GM19099 (cell line): ENCODE data around the gene PLB1.

ENCODE experiments used
- POLR2A ChIP-seq: IDR thresholded peaks from 3 replicates; pipeline ENCODE4 v1.6.1; 2011; ENCODE audit warnings: low read depth; ENCODE audit not compliant: insufficient read length; ENCODE audit errors: extremely low read depth

The PLB1 gene

DNA sequence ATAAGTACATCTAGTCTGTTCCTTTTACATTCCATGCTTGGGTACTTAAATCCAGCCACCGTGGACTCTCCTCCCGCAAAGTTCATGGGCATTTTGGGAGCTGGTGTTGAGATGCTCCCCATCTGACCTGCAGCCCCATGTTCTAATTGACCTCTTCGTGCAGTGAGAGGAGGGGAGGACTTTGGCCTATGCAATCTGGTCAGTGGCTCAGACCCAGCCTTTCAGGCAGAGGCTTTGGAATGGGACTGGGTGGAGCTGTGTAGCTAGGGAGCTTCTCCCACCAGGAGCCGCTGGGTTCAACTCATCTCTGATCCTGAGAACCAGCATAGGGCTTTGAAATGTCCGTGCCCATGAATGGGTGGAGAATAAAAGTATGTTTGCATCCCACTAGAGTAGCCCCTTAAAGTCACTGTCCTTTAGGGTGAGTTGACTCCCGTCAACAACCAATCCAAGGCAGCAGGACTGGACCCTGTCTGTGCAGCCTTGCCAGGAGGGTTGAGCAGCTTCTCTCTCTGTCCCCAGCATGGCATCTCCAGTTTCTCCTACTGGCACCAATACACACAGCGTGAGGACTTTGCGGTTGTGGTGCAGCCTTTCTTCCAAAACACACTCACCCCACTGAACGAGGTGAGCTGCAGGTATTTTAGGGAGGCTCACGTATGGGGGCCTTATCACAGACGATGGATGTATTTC is 135.8 kb downstream of the PLB1 start:
- TF ChIP-seq POLR2A, result no peak

DNA sequence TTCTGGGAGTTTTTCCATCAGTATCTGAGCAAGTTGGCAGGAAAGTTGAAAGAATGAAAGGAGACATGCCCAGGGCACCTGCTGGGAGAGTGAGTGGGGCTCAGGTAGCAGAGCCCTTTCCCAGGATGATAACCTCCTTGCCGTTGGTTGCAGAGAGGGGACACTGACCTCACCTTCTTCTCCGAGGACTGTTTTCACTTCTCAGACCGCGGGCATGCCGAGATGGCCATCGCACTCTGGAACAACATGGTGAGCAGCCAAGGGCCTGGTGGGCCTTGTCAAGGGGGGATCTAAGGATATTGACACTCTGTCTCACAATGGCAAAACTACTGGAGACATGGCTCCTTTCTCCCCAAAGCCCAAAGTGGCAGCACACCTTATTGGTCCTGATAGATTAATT is 136.9 kb downstream of the PLB1 start:
- TF ChIP-seq POLR2A, result no peak

DNA sequence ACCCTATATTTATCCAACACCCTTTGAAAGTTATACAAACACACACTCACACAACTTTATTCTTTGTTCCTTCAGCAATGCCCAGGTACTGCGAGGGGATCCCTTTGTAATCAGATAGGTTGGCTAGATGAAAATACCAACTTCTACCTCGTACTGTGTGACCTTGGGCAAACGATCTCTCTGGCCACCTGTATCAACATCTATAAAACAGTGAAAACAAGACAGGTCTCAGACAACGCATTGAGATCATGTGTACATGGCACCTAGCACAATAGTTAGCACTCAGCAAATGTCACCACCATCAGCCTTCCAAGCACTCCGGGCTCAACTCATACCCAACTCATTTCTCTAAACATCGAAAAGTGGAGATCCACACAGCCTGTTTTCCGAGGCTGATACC is 137.3 kb downstream of the PLB1 start:
- TF ChIP-seq POLR2A, result no peak

DNA sequence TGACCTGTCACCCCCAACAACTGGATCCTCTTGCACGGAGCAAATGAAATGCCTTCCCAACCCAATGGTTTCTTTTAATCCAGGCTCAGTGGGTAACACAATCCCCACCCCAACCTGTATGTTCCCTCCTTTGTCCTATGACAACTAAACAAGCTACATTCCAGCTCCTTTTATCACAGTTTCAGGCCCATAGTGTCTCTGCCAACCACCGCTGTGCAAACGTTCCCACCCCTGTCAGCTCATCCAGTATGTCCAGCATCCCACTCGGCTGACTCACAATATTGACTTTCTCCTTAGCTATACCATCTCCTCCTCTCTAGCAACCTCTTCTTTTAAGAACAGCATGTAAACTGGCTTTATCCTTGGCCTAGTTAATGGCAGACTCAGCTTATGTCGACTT is 137.9 kb downstream of the PLB1 start:
- no peak for TF ChIP-seq POLR2A

DNA sequence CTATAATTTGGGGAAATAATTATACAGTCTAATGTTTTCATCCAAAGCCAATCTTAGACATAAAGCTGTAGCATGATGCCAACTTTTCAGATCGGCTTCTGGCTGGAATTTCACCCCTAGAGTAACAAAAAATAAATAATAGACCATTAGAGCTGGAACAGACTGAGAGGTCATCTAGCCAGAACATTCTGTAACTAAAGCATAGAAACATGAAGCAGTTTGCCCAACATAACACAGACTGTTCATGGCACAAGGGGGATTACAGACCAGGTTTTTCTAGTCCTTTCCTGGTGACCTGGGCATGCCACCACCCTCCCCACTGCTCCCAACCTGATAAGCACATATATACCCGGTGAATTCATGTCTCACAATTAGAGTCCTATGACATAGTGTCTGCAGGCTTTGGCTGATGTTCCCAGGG is 139.3 kb downstream of the PLB1 start:
- TF ChIP-seq POLR2A, result no peak

DNA sequence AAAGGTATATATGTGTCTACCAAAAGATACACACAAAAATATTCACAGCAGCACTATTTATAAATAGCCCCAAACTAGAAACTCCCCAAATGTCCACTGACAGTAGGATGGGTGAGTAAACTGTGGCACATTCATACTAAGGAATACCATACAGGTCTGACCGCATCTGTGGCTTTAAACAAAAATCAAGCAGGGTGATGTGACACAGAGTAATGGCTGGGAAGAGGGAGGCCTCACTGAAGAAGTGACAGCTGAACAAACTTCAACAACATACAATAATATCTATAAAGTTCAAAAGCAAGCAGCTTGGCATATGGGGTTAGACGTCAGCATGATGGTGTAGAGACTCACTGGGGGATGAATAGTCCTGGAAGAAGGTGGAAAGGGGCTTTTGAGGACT is 140.6 kb downstream of the PLB1 start:
- TF ChIP-seq POLR2A, result no peak

DNA sequence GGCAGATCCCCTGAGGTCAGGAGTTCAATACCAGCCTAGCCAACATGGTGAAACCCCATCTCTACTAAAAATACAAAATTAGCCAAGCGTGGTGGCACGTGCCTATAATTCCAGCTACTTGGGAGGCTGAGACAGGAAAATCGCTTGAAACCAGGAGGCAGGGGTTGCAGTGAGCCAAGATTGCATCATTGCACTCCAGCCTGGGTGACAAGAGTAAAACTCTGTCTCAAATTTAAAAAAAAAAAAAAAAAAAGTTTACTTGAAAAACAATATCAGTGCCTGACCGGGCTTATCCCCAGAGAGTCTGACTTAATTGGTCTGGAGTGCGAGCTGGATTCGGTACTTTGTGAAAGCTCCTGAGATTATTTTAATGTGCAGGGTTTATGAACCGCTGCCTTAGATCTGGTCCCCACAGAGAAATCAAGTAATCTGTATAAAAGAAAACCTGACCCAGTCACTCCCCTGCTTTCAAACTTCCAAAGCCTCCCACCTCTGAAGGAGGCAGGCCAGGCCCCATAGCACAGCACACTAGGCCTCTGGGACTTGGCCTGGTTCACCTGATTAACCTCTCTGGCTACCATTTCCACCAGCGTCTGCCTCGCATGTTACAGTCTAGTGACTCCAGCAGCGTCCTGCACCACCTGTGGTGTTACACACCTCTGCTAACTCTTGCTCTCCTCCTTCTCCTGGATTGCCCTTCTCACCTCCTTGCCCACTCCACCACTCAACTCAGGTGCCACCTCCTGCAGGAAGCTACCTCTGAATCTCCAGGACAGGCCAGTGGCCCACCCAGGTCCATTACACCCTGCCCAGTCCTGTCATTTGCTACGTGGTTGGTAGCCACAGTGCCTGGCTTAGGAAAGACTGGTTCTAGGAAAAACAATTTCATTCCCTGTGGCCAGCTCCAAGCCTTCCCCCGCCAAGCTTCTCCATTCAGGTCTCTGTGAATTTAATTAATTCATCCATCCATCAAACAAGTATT is 141.5 kb downstream of the PLB1 start:
- TF ChIP-seq POLR2A, result no peak

DNA sequence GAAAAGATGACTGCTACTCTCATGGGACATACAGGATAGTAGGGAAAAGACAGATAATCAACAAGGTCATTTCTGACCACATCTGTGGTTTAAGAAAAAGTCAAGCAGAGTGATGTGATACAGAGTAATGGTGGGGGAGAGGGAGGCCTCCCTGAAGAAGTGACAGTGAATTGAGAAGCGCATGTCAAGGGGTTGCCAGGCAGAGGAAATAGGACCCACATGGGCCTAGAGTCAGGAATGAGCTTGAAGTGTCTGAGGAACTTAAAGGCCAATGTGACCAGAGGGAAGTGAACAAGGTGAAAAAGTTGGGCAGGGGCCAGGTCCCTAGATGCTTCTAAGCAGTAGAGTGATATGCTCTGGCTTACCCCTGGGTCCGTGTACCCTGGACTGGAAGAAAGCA is 142.2 kb downstream of the PLB1 start:
- TF ChIP-seq POLR2A, result no peak

DNA sequence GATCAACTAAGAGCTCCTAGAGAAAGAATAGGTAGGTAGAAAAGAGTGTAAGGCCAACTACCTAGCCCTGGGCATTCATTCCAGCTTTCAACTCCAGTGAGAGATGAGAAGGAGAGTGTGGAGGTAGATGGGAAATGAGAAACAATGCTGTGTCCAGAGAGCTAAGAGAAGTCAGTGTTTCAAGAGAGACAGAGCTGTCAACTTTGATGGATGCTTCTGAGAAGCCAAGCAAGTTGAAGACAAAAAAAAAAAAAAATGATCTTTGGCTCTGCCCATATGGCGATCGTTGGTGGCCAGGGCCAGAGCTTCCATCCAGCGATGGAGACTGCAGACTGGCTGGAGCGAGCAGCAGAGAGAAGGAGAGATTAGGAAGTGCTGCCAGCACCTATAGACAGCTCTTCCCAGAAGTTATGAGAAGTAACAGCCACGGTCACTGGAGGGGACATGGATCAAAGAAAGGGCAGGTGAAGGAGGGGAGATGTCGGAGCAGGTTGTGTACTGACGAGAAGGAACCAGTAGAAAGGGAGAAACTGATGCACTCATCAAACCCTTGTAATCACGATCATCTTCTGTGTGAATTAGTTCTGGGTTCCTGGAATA is 143.3 kb downstream of the PLB1 start:
- no peak for TF ChIP-seq POLR2A

DNA sequence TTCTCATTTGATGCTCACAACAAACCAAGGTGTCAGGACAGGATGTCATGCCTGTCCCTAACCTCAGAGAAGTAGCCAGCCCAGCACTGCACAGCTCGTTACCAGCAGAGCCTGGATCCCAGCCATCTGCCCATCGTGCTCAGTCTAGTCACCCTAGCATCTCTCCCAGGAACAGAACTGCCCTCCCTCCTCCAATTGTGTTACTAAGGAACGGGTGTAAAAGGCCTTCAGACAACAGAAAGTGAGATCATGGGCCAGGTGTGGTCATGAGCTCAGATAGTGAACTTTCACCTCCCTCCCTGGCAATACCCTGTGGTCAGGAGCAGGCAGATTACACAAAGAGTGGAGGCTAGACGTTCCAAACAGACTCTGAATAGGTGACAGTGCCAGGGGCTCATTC is 144.0 kb downstream of the PLB1 start:
- TF ChIP-seq POLR2A, result no peak

DNA sequence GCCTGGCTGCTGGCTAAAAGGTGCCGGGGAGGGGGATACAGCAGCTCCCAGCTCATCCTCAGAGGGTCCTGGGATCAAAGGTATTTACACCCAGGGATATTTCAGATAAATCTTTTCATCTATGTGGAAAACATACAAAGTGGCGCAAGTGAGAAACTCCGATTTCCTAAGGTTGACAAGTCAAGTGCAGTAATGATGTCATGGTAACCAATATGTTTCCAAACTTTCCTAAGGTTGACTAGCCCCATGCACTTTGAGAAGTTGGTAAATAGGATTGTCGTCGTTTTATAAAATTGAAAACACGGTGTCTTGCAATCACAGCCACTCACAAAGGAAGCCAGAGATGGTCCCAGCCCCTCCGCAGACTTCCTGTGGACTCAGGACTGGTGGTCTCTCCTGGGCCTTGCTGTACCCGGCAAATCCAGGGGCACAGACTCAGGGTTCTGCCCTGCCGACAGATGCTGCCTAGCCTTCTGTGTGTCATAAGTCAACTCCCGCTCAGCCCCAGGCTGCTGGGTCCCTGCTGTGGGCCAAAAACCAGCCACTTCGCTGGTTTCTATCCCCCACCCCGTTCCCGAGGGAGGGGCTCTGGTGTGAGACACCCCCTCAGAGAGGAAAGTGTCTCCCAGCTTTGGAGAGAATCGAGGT is 144.5 kb downstream of the PLB1 start:
- TF ChIP-seq POLR2A, result no peak

DNA sequence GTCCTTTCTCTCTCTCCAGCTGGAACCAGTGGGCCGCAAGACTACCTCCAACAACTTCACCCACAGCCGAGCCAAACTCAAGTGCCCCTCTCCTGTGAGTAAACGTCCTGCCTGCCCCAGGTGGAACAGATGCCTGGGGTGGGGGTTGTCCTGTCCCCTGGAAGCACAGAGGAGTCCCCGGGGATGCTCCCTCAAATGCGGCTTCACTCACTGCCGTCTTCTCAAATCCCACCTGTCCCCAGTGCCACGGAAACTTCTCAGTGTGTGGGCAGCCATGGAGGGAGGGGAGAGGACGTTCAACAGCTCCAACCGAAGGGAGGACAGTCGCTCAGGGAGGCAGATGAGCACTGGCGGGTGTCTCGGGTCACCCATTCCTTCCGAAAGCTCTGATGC is 145.0 kb downstream of the PLB1 start:
- no peak for TF ChIP-seq POLR2A

DNA sequence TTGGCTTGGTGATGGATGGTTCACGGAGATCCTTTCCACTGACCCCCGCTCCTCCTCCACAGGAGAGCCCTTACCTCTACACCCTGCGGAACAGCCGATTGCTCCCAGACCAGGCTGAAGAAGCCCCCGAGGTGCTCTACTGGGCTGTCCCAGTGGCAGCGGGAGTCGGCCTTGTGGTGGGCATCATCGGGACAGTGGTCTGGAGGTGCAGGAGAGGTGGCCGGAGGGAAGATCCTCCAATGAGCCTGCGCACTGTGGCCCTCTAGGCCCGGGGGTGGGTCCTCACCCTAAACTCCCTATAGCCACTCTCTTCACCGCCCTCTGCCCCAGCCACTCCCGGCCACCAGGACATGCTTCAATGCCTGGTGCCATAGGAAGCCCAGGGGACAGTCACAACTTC is 146.9 kb downstream of the PLB1 start:
- TF ChIP-seq POLR2A, result no peak

DNA sequence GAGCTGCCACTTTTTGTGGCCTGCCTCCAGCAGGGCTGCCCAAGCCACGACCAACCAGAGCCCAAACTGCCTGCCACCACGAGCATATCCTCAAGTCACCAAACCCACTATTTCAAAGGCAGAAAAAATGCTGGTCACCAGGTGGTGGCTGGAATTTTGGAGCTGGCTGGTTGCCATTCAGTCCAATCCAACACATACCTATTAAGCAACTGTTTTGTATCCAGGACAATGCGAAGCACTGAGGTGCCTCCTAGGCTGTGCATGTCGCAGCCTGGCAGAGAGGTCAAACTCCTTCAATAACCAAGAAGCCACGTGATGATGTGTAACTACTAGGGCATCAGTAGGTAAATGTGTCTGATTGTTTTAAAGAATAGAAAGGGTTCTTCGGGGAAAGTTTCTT is 147.5 kb downstream of the PLB1 start:
- no peak for TF ChIP-seq POLR2A

DNA sequence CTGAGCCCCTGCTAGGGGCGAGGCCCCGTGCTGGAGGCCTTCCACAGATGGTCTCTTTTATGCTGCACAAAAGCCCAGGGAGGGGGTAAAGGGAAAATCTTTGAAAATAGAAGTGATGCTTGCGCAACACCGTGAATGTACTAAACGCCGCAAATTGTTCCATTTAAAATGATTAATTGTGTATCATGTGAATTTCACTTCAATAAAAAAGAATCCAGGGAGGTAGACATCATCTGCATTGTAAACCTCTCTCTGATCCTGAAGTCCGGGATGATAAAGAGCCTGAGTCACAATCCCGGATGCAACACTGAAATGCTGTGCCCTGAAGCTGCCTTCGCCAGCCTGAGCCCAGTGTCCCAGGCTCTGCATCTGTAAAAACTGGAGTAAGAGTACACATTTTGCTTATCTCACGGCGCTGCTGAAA is 148.1 kb downstream of the PLB1 start:
- TF ChIP-seq POLR2A, result no peak
